Caco-2 (cell line): Measurements from ENCODE around the gene GHITM. TPM values are rescaled to one million over a fixed set of nuclear protein-coding genes. Genes with fewer than 3 reads are reported as not detected.

ENCODE experiments used
- BruUV-seq: library from RNA; stranded (reverse); fragments of 400-500 nt; replicated peaks from 2 replicates; lab custom pipeline; 2021; lab: Mats Ljungman, UMichigan
- CTCF ChIA-PET: fragments of 300-600 bp; sonication (Branson Sonifier 250); formaldehyde crosslinking; loops from one replicate; lab custom pipeline; 2022; ENCODE audit warnings: antibody characterized with exemption; lab: Charles Lee
- POLR2A ChIA-PET: fragments of 300-600 bp; sonication (Branson Sonifier 250); formaldehyde crosslinking; loops from one replicate; lab custom pipeline; 2022; ENCODE audit warnings: antibody characterized with exemption; lab: Charles Lee
- DNase-seq, 2 experiments: peaks; one replicate each; pipeline versions ENCODE4 v3.0.0 to v3.0.0-alpha.2; 2020 to 2022
- H3K27me3 ChIP-seq: replicated peaks from 2 replicates; pipeline ENCODE4 v1.6.0; 2011; ENCODE audit warnings: low read length; ENCODE audit not compliant: control insufficient read depth, insufficient read depth
- H3K36me3 ChIP-seq: 2 replicates; pipeline ENCODE4 v1.5.1; 2011; ENCODE audit warnings: low read length; ENCODE audit not compliant: control insufficient read depth, insufficient read depth
- H3K4me1 ChIP-seq: fragments of 250-450 bp; sonication (Bioruptor Pico); 2 replicates; pipeline ENCODE4 v1.5.1; 2020; ENCODE audit warnings: mild to moderate bottlenecking
- H3K4me3 ChIP-seq: 2 replicates; pipeline ENCODE4 v1.5.1; 2011; ENCODE audit warnings: low read depth, mild to moderate bottlenecking, control low read depth, low read length
- H3K9me3 ChIP-seq: fragments of 250-450 bp; sonication (Bioruptor Pico); 2 replicates; pipeline ENCODE4 v1.5.1; 2020; ENCODE audit warnings: mild to moderate bottlenecking, moderate library complexity
- H3K27ac Mint-ChIP-seq: one replicate; pipeline ENCODE4 v1.8.0; 2022; ENCODE audit warnings: mixed read lengths; ENCODE audit not compliant: unreplicated experiment
- H3K27me3 Mint-ChIP-seq: one replicate; pipeline ENCODE4 v1.8.0; 2022; ENCODE audit warnings: mixed read lengths; ENCODE audit not compliant: insufficient read depth, unreplicated experiment
- H3K36me3 Mint-ChIP-seq: one replicate; pipeline ENCODE4 v1.8.0; 2022; ENCODE audit warnings: mild to moderate bottlenecking, mixed read lengths; ENCODE audit not compliant: insufficient read depth, unreplicated experiment
- H3K4me1 Mint-ChIP-seq: one replicate; pipeline ENCODE4 v1.8.0; 2022; ENCODE audit warnings: low read depth, mixed read lengths; ENCODE audit not compliant: unreplicated experiment
- H3K4me3 Mint-ChIP-seq: one replicate; pipeline ENCODE4 v1.8.0; 2022; ENCODE audit warnings: mild to moderate bottlenecking, moderate library complexity, mixed read lengths; ENCODE audit not compliant: unreplicated experiment
- H3K9me3 Mint-ChIP-seq: one replicate; pipeline ENCODE4 v1.8.0; 2022; ENCODE audit warnings: mixed read lengths; ENCODE audit not compliant: unreplicated experiment
- intact Hi-C: fragments of 100-400 bp; cut with micrococcal nuclease; formaldehyde crosslinking; loops from one replicate; pipeline ENCODE4 v1.10.0; 2022; ENCODE audit not compliant: unreplicated experiment
- total RNA-seq: library from RNA; stranded (reverse); gene quantifications from 2 replicates; pipeline ENCODE4 v1.2.3, GENCODE V29; 2022
- TF ChIP-seq, protein P1 (sequence below), 2 experiments: fragments of 200-600 bp in 1 of 2; IDR thresholded peaks; 1 replicate in 1 of 2; 2 replicates in 1 of 2; pipeline versions ENCODE4 v1.5.1 to v1.8.0; 2011 to 2022; ENCODE audit warnings: antibody characterized with exemption in 1 of 2, control low read depth in 1 of 2, inconsistent platforms in 1 of 2, low read depth in 1 of 2, low read length in 1 of 2, mild to moderate bottlenecking in 1 of 2, moderate library complexity in 1 of 2; ENCODE audit not compliant: insufficient read depth in 1 of 2, severe bottlenecking in 1 of 2, unreplicated experiment in 1 of 2

Gene GHITM
- total RNA-seq, 1 experiment from 2014 or later = 255 TPM

DNA sequence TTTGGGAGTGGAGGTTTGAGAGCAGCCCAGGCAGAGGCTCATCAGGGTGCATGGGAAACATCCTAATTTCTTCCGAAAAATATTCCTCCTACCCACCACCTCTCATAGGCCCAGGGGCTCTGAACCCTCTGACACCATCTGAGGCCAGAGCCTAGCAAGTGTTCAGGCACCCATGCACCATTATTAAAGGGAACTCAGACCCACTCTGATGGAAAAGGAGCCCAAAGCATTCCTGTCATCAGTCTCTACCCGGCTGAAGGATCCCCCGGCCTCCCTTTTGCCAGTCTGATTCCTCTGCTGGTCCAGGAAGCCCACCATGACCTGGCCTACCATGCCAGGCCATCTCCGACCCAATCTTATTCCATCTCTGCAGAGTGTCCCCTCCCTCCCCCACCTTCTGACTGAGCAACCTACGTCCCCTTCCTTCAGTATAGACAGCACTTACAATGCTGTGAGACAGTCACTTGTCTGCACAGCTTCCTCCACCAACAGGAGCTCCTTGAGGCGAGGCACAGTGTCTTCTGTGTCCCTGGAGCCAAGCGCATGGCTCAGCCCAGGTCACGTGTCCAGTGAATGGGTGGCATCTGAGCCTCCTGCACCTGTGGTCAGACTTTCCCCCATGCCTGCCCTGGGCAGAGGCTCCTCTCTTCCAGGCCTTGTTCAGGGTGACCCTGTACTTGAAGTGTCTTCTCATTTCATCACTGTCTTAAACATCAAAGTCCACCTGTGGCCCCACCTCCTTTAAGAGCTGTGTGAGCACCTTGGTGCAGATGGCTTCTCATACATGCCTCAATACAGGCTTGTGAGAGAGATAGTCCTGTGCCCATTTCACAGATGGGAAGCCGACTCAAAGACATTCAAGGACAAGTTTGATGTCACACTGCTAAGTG, 33.4 kb downstream of the GHITM start:
- no TSS peak for BruUV-seq
- Mint-ChIP-seq H3K4me1 (no peaks in the 10 kb centered on the region), H3K27ac (no peak overlapping the region), H3K36me3 (no peaks in the 10 kb centered on the region), H3K9me3 (no peaks in the 10 kb centered on the region), H3K27me3 (peaks cover 4% of the 10 kb centered on the region), H3K4me3 (no peak overlapping the region)
- no peak for DNase-seq
- Histone ChIP-seq H3K9me3 (no peaks in the 10 kb centered on the region), H3K27me3 (no peaks in the 10 kb centered on the region), H3K4me1 (no peaks in the 10 kb centered on the region), H3K36me3 (no peaks in the 10 kb centered on the region), H3K4me3 (no peak overlapping the region)
- TF ChIP-seq, protein P1, sequence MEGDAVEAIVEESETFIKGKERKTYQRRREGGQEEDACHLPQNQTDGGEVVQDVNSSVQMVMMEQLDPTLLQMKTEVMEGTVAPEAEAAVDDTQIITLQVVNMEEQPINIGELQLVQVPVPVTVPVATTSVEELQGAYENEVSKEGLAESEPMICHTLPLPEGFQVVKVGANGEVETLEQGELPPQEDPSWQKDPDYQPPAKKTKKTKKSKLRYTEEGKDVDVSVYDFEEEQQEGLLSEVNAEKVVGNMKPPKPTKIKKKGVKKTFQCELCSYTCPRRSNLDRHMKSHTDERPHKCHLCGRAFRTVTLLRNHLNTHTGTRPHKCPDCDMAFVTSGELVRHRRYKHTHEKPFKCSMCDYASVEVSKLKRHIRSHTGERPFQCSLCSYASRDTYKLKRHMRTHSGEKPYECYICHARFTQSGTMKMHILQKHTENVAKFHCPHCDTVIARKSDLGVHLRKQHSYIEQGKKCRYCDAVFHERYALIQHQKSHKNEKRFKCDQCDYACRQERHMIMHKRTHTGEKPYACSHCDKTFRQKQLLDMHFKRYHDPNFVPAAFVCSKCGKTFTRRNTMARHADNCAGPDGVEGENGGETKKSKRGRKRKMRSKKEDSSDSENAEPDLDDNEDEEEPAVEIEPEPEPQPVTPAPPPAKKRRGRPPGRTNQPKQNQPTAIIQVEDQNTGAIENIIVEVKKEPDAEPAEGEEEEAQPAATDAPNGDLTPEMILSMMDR (IDR thresholded peaks at IDR 0.05; ENCODE audit: insufficient read depth in 1 of 2, low read depth in 1 of 2, low read length in 1 of 2, severe bottlenecking in 1 of 2, unreplicated experiment in 1 of 2) = no peak
- intact Hi-C loops = no loop called here
- CTCF ChIA-PET = no interaction called here
- POLR2A ChIA-PET = no interaction called here

DNA sequence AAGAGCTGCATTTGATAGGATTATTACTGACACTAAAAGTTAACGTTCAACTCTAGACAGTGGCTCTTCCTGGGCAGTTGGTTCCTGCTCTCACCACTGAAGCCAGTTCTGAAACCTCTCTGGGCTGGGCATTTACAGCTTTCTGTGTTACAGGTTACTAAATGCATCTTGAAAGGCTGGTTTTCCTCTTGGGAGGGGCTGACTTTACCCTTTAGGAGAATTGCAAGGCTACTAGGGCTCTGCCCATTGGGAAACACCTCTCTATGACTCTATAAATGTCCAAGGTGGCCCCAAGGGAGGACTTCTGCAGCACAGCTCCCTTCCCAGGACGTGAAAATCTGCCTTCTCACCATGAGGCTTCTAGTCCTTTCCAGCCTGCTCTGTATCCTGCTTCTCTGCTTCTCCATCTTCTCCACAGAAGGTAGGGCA, 34.2 kb downstream of the GHITM start, which contains the start of gene GPR15LG:
Gene GPR15LG (plus strand): TSS at position 301 of the 429 bp plus-strand sequence. CDS start 51 bp downstream, at position 352.
- Histone ChIP-seq H3K4me3 (no peak within 1 kb of the TSS), H3K9me3 (no peaks in the 10 kb centered on the region), H3K27me3 (no peaks in the 10 kb centered on the region), H3K4me1 (no peaks in the 10 kb centered on the region), H3K36me3 (no peaks in the 10 kb centered on the region)
- TF ChIP-seq, protein P1 (IDR thresholded peaks at IDR 0.05; ENCODE audit: insufficient read depth in 1 of 2, low read depth in 1 of 2, low read length in 1 of 2, severe bottlenecking in 1 of 2, unreplicated experiment in 1 of 2) = no peak
- DNase-seq = no peak
- Mint-ChIP-seq H3K9me3 (no peaks in the 10 kb centered on the region), H3K4me3 (no peak within 1 kb of the TSS), H3K27ac (no peak within 1 kb of the TSS), H3K27me3 (peaks cover 4% of the 10 kb centered on the region), H3K36me3 (no peaks in the 10 kb centered on the region), H3K4me1 (no peaks in the 10 kb centered on the region)
- intact Hi-C loops = no loop called here
- BruUV-seq = no TSS peak
- CTCF ChIA-PET = no interaction called here
- POLR2A ChIA-PET = no interaction called here

DNA sequence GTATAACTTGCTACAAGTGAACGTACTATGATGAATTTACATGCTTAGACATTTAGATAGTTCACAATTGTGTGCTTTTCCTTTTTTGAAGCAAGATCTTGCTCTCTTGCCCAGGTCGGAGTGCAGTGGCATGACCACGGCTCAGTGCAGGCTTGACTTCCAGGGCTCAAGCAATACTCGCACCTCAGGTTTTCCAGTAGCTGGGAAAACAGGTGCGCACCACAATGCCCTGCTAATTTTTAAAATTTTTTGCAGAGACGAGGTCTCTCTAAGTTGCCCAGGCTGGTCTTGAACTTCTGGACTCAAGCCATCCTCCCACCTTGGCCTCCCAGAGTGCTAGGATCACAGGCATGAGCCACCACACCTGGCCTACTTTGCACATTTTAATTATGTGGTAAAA, 36.1 kb downstream of the GHITM start:
- H3K4me1 ChIP-seq = no peaks in the 10 kb centered on the region
- no peak overlapping the region for H3K4me3 ChIP-seq
- no peak for DNase-seq
- Mint-ChIP-seq H3K9me3 (no peaks in the 10 kb centered on the region), H3K36me3 (no peaks in the 10 kb centered on the region), H3K4me1 (no peaks in the 10 kb centered on the region), H3K27ac (no peak overlapping the region), H3K4me3 (no peak overlapping the region), H3K27me3 (peaks cover 3% of the 10 kb centered on the region)
- ChIA-PET CTCF (no interaction called here), POLR2A (no interaction called here)
- intact Hi-C loops = no loop called here
- no peaks in the 10 kb centered on the region for H3K36me3 ChIP-seq
- no peaks in the 10 kb centered on the region for H3K9me3 ChIP-seq
- TF ChIP-seq, protein P1 (IDR thresholded peaks at IDR 0.05; ENCODE audit: insufficient read depth in 1 of 2, low read depth in 1 of 2, low read length in 1 of 2, severe bottlenecking in 1 of 2, unreplicated experiment in 1 of 2) = no peak
- no peaks in the 10 kb centered on the region for H3K27me3 ChIP-seq
- no TSS peak for BruUV-seq
